GM12891 (cell line): ENCODE measurements around the gene ACER3.

Experiments used
- POLR2A ChIP-seq: IDR thresholded peaks from 2 replicates; pipeline ENCODE4 v1.6.1; 2011; ENCODE audit warnings: low read depth, low read length, control low read depth
- POLR2AphosphoS5 ChIP-seq: IDR thresholded peaks from 2 replicates; pipeline ENCODE4 v1.6.1; 2011; ENCODE audit warnings: low read depth, low read length, control low read depth
- TAF1 ChIP-seq: IDR thresholded peaks from 2 replicates; pipeline ENCODE4 v1.6.1; 2011; ENCODE audit warnings: low read depth, low read length, control low read depth

- TF ChIP-seq POLR2A: no peak
- no peak for TF ChIP-seq POLR2AphosphoS5
- no peak for TF ChIP-seq TAF1
Observed at GRCh38 chr11:76980196-76980595, 119.5 kb downstream of the ACER3 start.
